ENCODE data around the gene LMF2. TPM values are rescaled to one million over a fixed set of nuclear protein-coding genes. Genes with fewer than 3 reads are reported as not detected.

The LMF2 gene
- total and polyA plus RNA-seq, 2 of the 4 experiments (the other 2 are of a cell fraction): 16.8 to 82.6 TPM

DNA sequence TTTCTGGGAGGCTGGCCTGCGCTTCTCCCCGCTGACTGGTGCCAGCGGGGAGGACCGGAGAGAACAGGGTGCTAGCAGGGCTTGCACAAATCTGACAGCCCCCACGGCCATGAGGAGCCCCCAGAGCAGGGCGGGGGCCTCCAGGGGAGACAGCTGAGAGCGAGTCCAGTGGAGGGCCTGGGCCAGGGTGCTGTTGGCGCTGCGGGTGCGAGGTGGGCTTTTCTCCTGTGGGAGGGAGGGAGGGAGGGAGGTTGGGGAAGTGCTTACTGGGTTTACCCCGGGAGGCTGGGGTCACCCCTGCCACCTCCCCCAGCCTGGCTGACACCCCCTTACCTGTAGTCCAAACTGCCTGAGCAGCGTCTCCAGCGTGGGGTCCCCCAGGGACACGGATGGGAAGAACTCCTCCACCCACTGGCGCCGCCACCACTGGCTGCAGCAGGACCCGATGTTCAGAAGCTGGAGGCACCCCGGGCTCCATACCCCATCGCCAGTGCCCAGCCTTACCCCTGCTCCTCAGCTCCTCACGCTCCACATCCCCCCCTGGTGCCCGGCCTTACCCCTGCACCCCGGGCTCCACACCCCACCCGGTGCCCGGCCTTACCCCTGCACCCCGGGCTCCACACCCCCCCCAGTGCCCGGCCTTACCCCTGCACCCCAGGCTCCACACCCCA, 3.9 kb downstream of the LMF2 start:
- no peak overlapping the region for H4K8ac ChIP-seq (ENCODE audit: low read depth in 2 of 2, low read length in 2 of 2)
- no peak overlapping the region for H3K23ac ChIP-seq (ENCODE audit: low read depth, low read length)
- H3K14ac ChIP-seq (replicated peaks; ENCODE audit: low read depth, low read length): no peak overlapping the region
- H4K20me1 ChIP-seq (ENCODE audit: insufficient read depth, low read length): no peaks in the 10 kb centered on the region; the same call in 1 of the 2 replicates
- H3K9me3 ChIP-seq (ENCODE audit: control insufficient read depth, insufficient read depth, low read length): no peaks in the 10 kb centered on the region
- no peak overlapping the region for H2AK5ac ChIP-seq (ENCODE audit: low read depth, low read length)
- H3K79me1 ChIP-seq (ENCODE audit: low read depth in 1 of 2, low read length in 2 of 2): peaks cover 2 to 35% of the 10 kb centered on the region in 2 experiments
- H3K56ac ChIP-seq (ENCODE audit: extremely low read depth, insufficient read depth, low read length): no peak overlapping the region
- H3K27ac ChIP-seq (ENCODE audit: insufficient read depth, low read length): no peak overlapping the region
- in situ Hi-C loops (cut with MboI; ENCODE audit: low sequenced_read_pairs): no loop called here
- no peak overlapping the region for H3K4ac ChIP-seq (ENCODE audit: low read depth, low read length)
- H2BK5ac ChIP-seq (ENCODE audit: low read depth, low read length, poor library complexity, severe bottlenecking): no peak overlapping the region
- H3K4me1 ChIP-seq (ENCODE audit: control insufficient read depth, insufficient read depth, low read length): peaks cover 2% of the 10 kb centered on the region; the same call in 1 of the 2 replicates
- H3K4me3 ChIP-seq (ENCODE audit: insufficient read depth, low read depth, low read length): no peak overlapping the region
- no peak overlapping the region for H2BK15ac ChIP-seq (ENCODE audit: low read depth, low read length)
- H2BK120ac ChIP-seq (ENCODE audit: low read depth, low read length): no peak overlapping the region
- 95% methylated on average over 4 of the region's 26 CpGs; no CpG with 5 or more reads in 1 of the 2 experiments for WGBS, 2 experiments (ENCODE audit: extremely low coverage in 2 of 2, insufficient read length in 1 of 2)
- H2AFZ ChIP-seq (replicated peaks; ENCODE audit: low read length, poor library complexity): no peak overlapping the region
- H2AK9ac ChIP-seq (replicated peaks; ENCODE audit: low read depth, low read length, poor library complexity): no peak overlapping the region
- ChIA-PET POLR2A (ENCODE audit: unreplicated experiment) (no interaction called here), CTCF (no interaction called here)
- ATAC-seq (ENCODE audit: low read depth) (no peak), DNase-seq (no peak)
- dilution Hi-C loops (cut with HindIII; ENCODE audit: low sequenced_read_pairs, unreplicated experiment): no loop called here
- TF ChIP-seq RCOR1 (IDR thresholded peaks at IDR 0.05; ENCODE audit: insufficient replicate concordance, low read length): no peak
- TF ChIP-seq, protein P1, sequence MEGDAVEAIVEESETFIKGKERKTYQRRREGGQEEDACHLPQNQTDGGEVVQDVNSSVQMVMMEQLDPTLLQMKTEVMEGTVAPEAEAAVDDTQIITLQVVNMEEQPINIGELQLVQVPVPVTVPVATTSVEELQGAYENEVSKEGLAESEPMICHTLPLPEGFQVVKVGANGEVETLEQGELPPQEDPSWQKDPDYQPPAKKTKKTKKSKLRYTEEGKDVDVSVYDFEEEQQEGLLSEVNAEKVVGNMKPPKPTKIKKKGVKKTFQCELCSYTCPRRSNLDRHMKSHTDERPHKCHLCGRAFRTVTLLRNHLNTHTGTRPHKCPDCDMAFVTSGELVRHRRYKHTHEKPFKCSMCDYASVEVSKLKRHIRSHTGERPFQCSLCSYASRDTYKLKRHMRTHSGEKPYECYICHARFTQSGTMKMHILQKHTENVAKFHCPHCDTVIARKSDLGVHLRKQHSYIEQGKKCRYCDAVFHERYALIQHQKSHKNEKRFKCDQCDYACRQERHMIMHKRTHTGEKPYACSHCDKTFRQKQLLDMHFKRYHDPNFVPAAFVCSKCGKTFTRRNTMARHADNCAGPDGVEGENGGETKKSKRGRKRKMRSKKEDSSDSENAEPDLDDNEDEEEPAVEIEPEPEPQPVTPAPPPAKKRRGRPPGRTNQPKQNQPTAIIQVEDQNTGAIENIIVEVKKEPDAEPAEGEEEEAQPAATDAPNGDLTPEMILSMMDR (conservative IDR thresholded peaks at IDR 0.05; ENCODE audit: low read depth, low read length): 0 out of 2 replicates have a peak, but pooled peaks have one; percentile 3
- H2BK20ac ChIP-seq (ENCODE audit: low read depth, low read length): no peak overlapping the region
- H4K91ac ChIP-seq (ENCODE audit: insufficient read depth, low read depth, low read length): no peak overlapping the region
- no peaks in the 10 kb centered on the region for H3K9me1 ChIP-seq (ENCODE audit: insufficient read depth, low read length)
- H3K27me3 ChIP-seq (ENCODE audit: control insufficient read depth, insufficient read depth, low read length): no peaks in the 10 kb centered on the region
- no peak overlapping the region for H3K9ac ChIP-seq (ENCODE audit: low read depth, low read length)
- intact Hi-C loops (cut with micrococcal nuclease): no loop called here
- no peak overlapping the region for H4K5ac ChIP-seq (ENCODE audit: low read depth, low read length)
- H3K18ac ChIP-seq (ENCODE audit: low read depth, low read length): no peak overlapping the region
- peaks cover 28% of the 10 kb centered on the region; the same call in 1 of the 2 replicates for H3K36me3 ChIP-seq (ENCODE audit: control insufficient read depth, insufficient read depth, low read length)
- BruUV-seq (replicated peaks): no TSS peak
- H3K4me2 ChIP-seq (ENCODE audit: low read depth, low read length): no peak overlapping the region

Data from IMR-90 (cell line).